Neural crest cell (in vitro differentiated cells): Measurements from ENCODE around the gene AP1B1. TPM values are rescaled to one million over a fixed set of nuclear protein-coding genes. Genes with fewer than 3 reads are reported as not detected.

Experiments
- DNase-seq: peaks from one replicate; pipeline ENCODE4 v3.0.0; 2021; ENCODE audit warnings: low read depth, mixed read lengths, low spot score
- H3K27ac Mint-ChIP-seq: one replicate; pipeline ENCODE4 v1.8.0; 2021; ENCODE audit warnings: mild to moderate bottlenecking, mixed read lengths; ENCODE audit not compliant: unreplicated experiment
- H3K27me3 Mint-ChIP-seq: 2 replicates; pipeline ENCODE4 v1.8.0; 2021; ENCODE audit warnings: low read depth, mild to moderate bottlenecking, mixed read lengths
- H3K36me3 Mint-ChIP-seq: 2 replicates; pipeline ENCODE4 v1.8.0; 2021; ENCODE audit warnings: low read depth, mild to moderate bottlenecking, mixed read lengths
- H3K4me1 Mint-ChIP-seq: 2 replicates; pipeline ENCODE4 v1.8.0; 2021; ENCODE audit warnings: mixed read lengths
- H3K4me3 Mint-ChIP-seq: one replicate; pipeline ENCODE4 v1.8.0; 2021; ENCODE audit warnings: mild to moderate bottlenecking, mixed read lengths
- H3K9me3 Mint-ChIP-seq: 2 replicates; pipeline ENCODE4 v1.8.0; 2021; ENCODE audit warnings: mixed read lengths
- CTCF ChIP-seq: fragments of 200-600 bp; sonication (generic); conservative IDR thresholded peaks from 2 replicates; pipeline ENCODE4 v1.5.0; 2021; ENCODE audit warnings: antibody characterized with exemption, mild to moderate bottlenecking
- total RNA-seq: library from RNA; stranded (reverse); gene quantifications from 2 replicates; pipeline ENCODE4 v1.2.1, GENCODE V29; 2021

Gene AP1B1
- total RNA-seq, 1 donor from 2014 or later: 58.4 TPM

- TF ChIP-seq CTCF: no peak
- DNase-seq: no peak
- Mint-ChIP-seq H3K4me1 (peaks cover 24% of the 10 kb centered on the region), H3K4me3 (peak overlapping the region; percentile 66), H3K36me3 (no peaks in the 10 kb centered on the region), H3K27me3 (peaks cover 26% of the 10 kb centered on the region), H3K27ac (peak overlapping the region; percentile 50), H3K9me3 (no peaks in the 10 kb centered on the region)
These were observed 78.9 kb downstream of the AP1B1 start for GRCh38 chr22:29309332-29310064.

- peaks cover 20% of the 10 kb centered on the region for H3K4me1 Mint-ChIP-seq
- TF ChIP-seq CTCF: no peak
- peaks cover 20% of the 10 kb centered on the region for H3K27me3 Mint-ChIP-seq
- no peaks in the 10 kb centered on the region for H3K9me3 Mint-ChIP-seq
- peak overlapping the region; percentile 66 for H3K4me3 Mint-ChIP-seq
- no peak overlapping the region for H3K27ac Mint-ChIP-seq
- DNase-seq: no peak
- H3K36me3 Mint-ChIP-seq: no peaks in the 10 kb centered on the region
These were observed 79.5 kb downstream of the AP1B1 start for GRCh38 chr22:29308791-29309262.

GRCh38 chr22:29308148-29308790 is 80.1 kb downstream of the AP1B1 start:
- no peak for TF ChIP-seq CTCF
- DNase-seq: no peak
- Mint-ChIP-seq H3K36me3 (no peaks in the 10 kb centered on the region), H3K27me3 (peaks cover 14% of the 10 kb centered on the region), H3K4me3 (peak overlapping the region; percentile 66), H3K9me3 (no peaks in the 10 kb centered on the region), H3K27ac (no peak overlapping the region), H3K4me1 (peaks cover 20% of the 10 kb centered on the region)

- Mint-ChIP-seq H3K36me3 (no peaks in the 10 kb centered on the region), H3K27me3 (peaks cover 8% of the 10 kb centered on the region), H3K27ac (peak overlapping the region; percentile 75), H3K4me3 (peak overlapping the region; percentile 90), H3K4me1 (peaks cover 16% of the 10 kb centered on the region), H3K9me3 (no peaks in the 10 kb centered on the region)
- DNase-seq: no peak
- TF ChIP-seq CTCF: peak; percentile 7
These were observed 80.7 kb downstream of the AP1B1 start for GRCh38 chr22:29307596-29308147.

- peak; percentile 79 for DNase-seq
- TF ChIP-seq CTCF: peak; percentile 11
- Mint-ChIP-seq H3K27ac (peak overlapping the region; percentile 75), H3K27me3 (peaks cover 5% of the 10 kb centered on the region), H3K4me3 (peak overlapping the region; percentile 90), H3K9me3 (no peaks in the 10 kb centered on the region), H3K4me1 (peaks cover 12% of the 10 kb centered on the region), H3K36me3 (no peaks in the 10 kb centered on the region)
These were observed 81.4 kb downstream of the AP1B1 start for GRCh38 chr22:29306835-29307595.
